Stromal cell of bone marrow (primary cell): ENCODE results near the gene MTA3.

Experiments used
- DNase-seq: peaks from one replicate; pipeline ENCODE4 v3.0.0-alpha.2; 2012; ENCODE audit warnings: low read depth

The MTA3 gene

GRCh38 chr2:42762823-42763804 is 194.7 kb downstream of the MTA3 start:
- DNase-seq: no peak

- DNase-seq: no peak
These were observed 195.7 kb downstream of the MTA3 start, which contains the start of gene OXER1 for GRCh38 chr2:42764096-42764495. OXER1 (minus strand) TSS chr2:42764135; CDS start chr2:42764062, 73 bp downstream.

- no peak for DNase-seq
These were observed 196.5 kb downstream of the MTA3 start for GRCh38 chr2:42764901-42765300.

GRCh38 chr2:42765686-42766085 is 197.3 kb downstream of the MTA3 start:
- DNase-seq: no peak

- DNase-seq: no peak
These were observed 198.9 kb downstream of the MTA3 start for GRCh38 chr2:42767080-42767898.

GRCh38 chr2:42767899-42768705 is 199.7 kb downstream of the MTA3 start:
- DNase-seq: no peak

GRCh38 chr2:42768706-42769256 is 200.3 kb downstream of the MTA3 start:
- no peak for DNase-seq

- DNase-seq: no peak
These were observed 201.3 kb downstream of the MTA3 start for GRCh38 chr2:42769583-42770287.

- DNase-seq: no peak
These were observed 202.1 kb downstream of the MTA3 start for GRCh38 chr2:42770288-42771131.

GRCh38 chr2:42771546-42772153 is 203.2 kb downstream of the MTA3 start:
- DNase-seq: no peak

- no peak for DNase-seq
These were observed 206.8 kb downstream of the MTA3 start for GRCh38 chr2:42775186-42775585.

GRCh38 chr2:42775810-42776209 is 207.4 kb downstream of the MTA3 start:
- DNase-seq: no peak

- DNase-seq: peak; percentile 38
These were observed 209.7 kb downstream of the MTA3 start for GRCh38 chr2:42777883-42778805.

- no peak for DNase-seq
These were observed 212.7 kb downstream of the MTA3 start for GRCh38 chr2:42781181-42781580.

- DNase-seq: no peak
These were observed 215.1 kb downstream of the MTA3 start for GRCh38 chr2:42783511-42783910.

GRCh38 chr2:42784204-42784880 is 215.9 kb downstream of the MTA3 start:
- DNase-seq: no peak

GRCh38 chr2:42786561-42787345 is 218.3 kb downstream of the MTA3 start:
- DNase-seq: no peak
